H9 (cell line): ENCODE results near the gene MFSD6. TPM values are rescaled to one million over a fixed set of nuclear protein-coding genes. Genes with fewer than 3 reads are reported as not detected.

Experiments used
- DNase-seq: peaks from one replicate; pipeline ENCODE4 v3.0.0-alpha.2; 2017
- H2AFZ ChIP-seq: one replicate; pipeline ENCODE4 v1.6.1; 2013; ENCODE audit warnings: mild to moderate bottlenecking, low read length, control low read depth, moderate library complexity
- H2AK5ac ChIP-seq: 2 replicates; pipeline ENCODE4 v1.6.1; 2013; ENCODE audit warnings: low read length, control low read depth, mixed read lengths; ENCODE audit not compliant: insufficient read length
- H2BK120ac ChIP-seq: one replicate; pipeline ENCODE4 v1.6.1; 2013; ENCODE audit warnings: low read depth, mild to moderate bottlenecking, low read length, control low read depth, inconsistent platforms; ENCODE audit not compliant: poor library complexity, severe bottlenecking
- H2BK12ac ChIP-seq: 2 replicates; pipeline ENCODE4 v1.6.1; 2013; ENCODE audit warnings: low read length, control low read depth, mixed read lengths, low read depth; ENCODE audit not compliant: insufficient read length
- H2BK15ac ChIP-seq: 2 replicates; pipeline ENCODE4 v1.6.1; 2013; ENCODE audit warnings: low read depth, low read length, control low read depth
- H2BK20ac ChIP-seq: one replicate; pipeline ENCODE4 v1.6.1; 2013; ENCODE audit warnings: low read depth, mild to moderate bottlenecking, low read length, control low read depth, inconsistent platforms; ENCODE audit not compliant: poor library complexity, severe bottlenecking
- H2BK5ac ChIP-seq: 2 replicates; pipeline ENCODE4 v1.6.1; 2013; ENCODE audit warnings: low read length, control low read depth, mixed read lengths; ENCODE audit not compliant: insufficient read length
- H3K14ac ChIP-seq: 2 replicates; pipeline ENCODE4 v1.6.1; 2013; ENCODE audit warnings: low read length, control low read depth; ENCODE audit not compliant: insufficient read depth
- H3K18ac ChIP-seq: 2 replicates; pipeline ENCODE4 v1.6.1; 2013; ENCODE audit warnings: low read depth, mild to moderate bottlenecking, mixed read lengths, low read length, control low read depth; ENCODE audit not compliant: insufficient read length
- H3K23ac ChIP-seq: 2 replicates; pipeline ENCODE4 v1.6.1; 2013; ENCODE audit warnings: low read length, control low read depth, mixed read lengths, low read depth; ENCODE audit not compliant: insufficient read length
- H3K23me2 ChIP-seq: 2 replicates; pipeline ENCODE4 v1.6.1; 2013; ENCODE audit warnings: low read depth, mild to moderate bottlenecking, mixed read lengths, low read length, control low read depth; ENCODE audit not compliant: insufficient read length, poor library complexity, severe bottlenecking
- H3K27ac ChIP-seq: 2 replicates; pipeline ENCODE4 v1.5.1; 2013; ENCODE audit warnings: low read length, control low read depth, mixed read lengths, low read depth; ENCODE audit not compliant: insufficient read length
- H3K27me3 ChIP-seq: 2 replicates; pipeline ENCODE4 v1.6.1; 2013; ENCODE audit warnings: low read length, control low read depth, inconsistent platforms; ENCODE audit not compliant: insufficient read depth
- H3K4ac ChIP-seq: 2 replicates; pipeline ENCODE4 v1.6.1; 2013; ENCODE audit warnings: low read depth, mild to moderate bottlenecking, control low read depth, inconsistent platforms, low read length, moderate library complexity
- H3K4me1 ChIP-seq: 2 replicates; pipeline ENCODE4 v1.6.1; 2013; ENCODE audit warnings: low read length, control low read depth, inconsistent platforms; ENCODE audit not compliant: insufficient read depth
- H3K4me2 ChIP-seq: 2 replicates; pipeline ENCODE4 v1.6.1; 2013; ENCODE audit warnings: low read length, control low read depth, mixed read lengths; ENCODE audit not compliant: insufficient read length, insufficient read depth
- H3K56ac ChIP-seq: 2 replicates; pipeline ENCODE4 v1.6.1; 2013; ENCODE audit warnings: low read depth, mild to moderate bottlenecking, mixed read lengths, low read length, control low read depth; ENCODE audit not compliant: insufficient read length
- H3K79me1 ChIP-seq: 2 replicates; pipeline ENCODE4 v1.6.1; 2013; ENCODE audit warnings: low read depth, mild to moderate bottlenecking, moderate library complexity, low read length, control low read depth, inconsistent platforms; ENCODE audit not compliant: insufficient read depth, poor library complexity, severe bottlenecking
- H3K79me2 ChIP-seq: 2 replicates; pipeline ENCODE4 v1.6.1; 2013; ENCODE audit warnings: low read length, control low read depth, inconsistent platforms; ENCODE audit not compliant: insufficient read depth
- H3K9ac ChIP-seq: 2 replicates; pipeline ENCODE4 v1.6.1; 2013; ENCODE audit warnings: low read length, control low read depth, mixed read lengths; ENCODE audit not compliant: insufficient read length; ENCODE audit errors: extremely low read depth
- H3K9me3 ChIP-seq: one replicate; pipeline ENCODE4 v1.6.1; 2013; ENCODE audit warnings: low read depth, low read length, inconsistent platforms; ENCODE audit not compliant: control insufficient read depth
- H3T11ph ChIP-seq: one replicate; pipeline ENCODE4 v1.6.1; 2013; ENCODE audit warnings: mild to moderate bottlenecking, low read length, control low read depth, inconsistent platforms
- H4K20me1 ChIP-seq: one replicate; pipeline ENCODE4 v1.6.1; 2013; ENCODE audit not compliant: control insufficient read depth, insufficient read length, insufficient read depth
- H4K5ac ChIP-seq: 2 replicates; pipeline ENCODE4 v1.6.1; 2013; ENCODE audit warnings: low read depth, mild to moderate bottlenecking, mixed read lengths, low read length, control low read depth; ENCODE audit not compliant: insufficient read length
- H4K8ac ChIP-seq: replicated peaks from 2 replicates; pipeline ENCODE4 v1.6.1; 2013; ENCODE audit warnings: low read length, control low read depth, mixed read lengths, low read depth; ENCODE audit not compliant: insufficient read length
- H4K91ac ChIP-seq: 2 replicates; pipeline ENCODE4 v1.6.1; 2013; ENCODE audit warnings: low read depth, mild to moderate bottlenecking, moderate library complexity, mixed read lengths, low read length, control low read depth; ENCODE audit not compliant: insufficient read length
- H3K27ac Mint-ChIP-seq, 3 experiments: 2 replicates in 2 of 3; 3 replicates in 1 of 3; pipeline ENCODE4 v1.8.0; 2020 to 2021; ENCODE audit warnings: mixed read lengths in 3 of 3, mild to moderate bottlenecking in 1 of 3, moderate library complexity in 1 of 3
- H3K27me3 Mint-ChIP-seq: 2 replicates; pipeline ENCODE4 v1.8.0; 2021; ENCODE audit warnings: low read depth, mild to moderate bottlenecking, moderate library complexity, mixed read lengths
- H3K36me3 Mint-ChIP-seq, 3 experiments: 2 replicates in 2 of 3; 3 replicates in 1 of 3; pipeline ENCODE4 v1.8.0; 2020 to 2021; ENCODE audit warnings: low read depth in 3 of 3, mixed read lengths in 3 of 3; ENCODE audit not compliant: insufficient read depth in 1 of 3
- H3K4me1 Mint-ChIP-seq, 2 experiments: 2 replicates each; pipeline ENCODE4 v1.8.0; 2020; ENCODE audit warnings: mixed read lengths in 2 of 2
- H3K4me3 Mint-ChIP-seq, 2 experiments: 2 replicates in 1 of 2; 3 replicates in 1 of 2; pipeline ENCODE4 v1.8.0; 2020 to 2021; ENCODE audit warnings: mild to moderate bottlenecking in 2 of 2, mixed read lengths in 2 of 2, moderate library complexity in 1 of 2
- H3K9me3 Mint-ChIP-seq, 2 experiments: 2 replicates in 1 of 2; 3 replicates in 1 of 2; pipeline ENCODE4 v1.8.0; 2020; ENCODE audit warnings: mild to moderate bottlenecking in 2 of 2, mixed read lengths in 2 of 2, moderate library complexity in 1 of 2
- CTCF ChIP-seq: fragments of 200-600 bp; sonication (generic); conservative IDR thresholded peaks from 3 replicates; pipeline ENCODE4 v1.8.0; 2021; ENCODE audit warnings: antibody characterized with exemption, mild to moderate bottlenecking
- WGBS: extraction: QIAGEN DNeasy Blood & Tissue Kit; methylation state at CpG from one replicate; pipeline ENCODE4 v1.1.7; 2013; ENCODE audit warnings: missing lambda C conversion rate, low lambda C conversion rate, mixed read lengths; ENCODE audit not compliant: insufficient read length; ENCODE audit errors: extremely low coverage; 5-methylcytosine and 5-hydroxymethylcytosine counted together
- total RNA-seq: library from RNA; stranded (reverse); gene quantifications from 2 replicates; pipeline ENCODE4 v1.2.1, GENCODE V29; 2021

The MFSD6 gene
- total RNA-seq, 1 experiment from 2014 or later = 4.0 TPM

- H4K91ac ChIP-seq = no peak overlapping the region
- no CpG with 5 or more reads among the region's 5 CpGs for WGBS
- H3T11ph ChIP-seq = no peak overlapping the region
- no peak overlapping the region for H2AFZ ChIP-seq
- no peak for TF ChIP-seq CTCF
- H4K5ac ChIP-seq = no peak overlapping the region
- H3K9ac ChIP-seq = no peak overlapping the region
- no peak overlapping the region for H2BK15ac ChIP-seq
- no peak overlapping the region for H4K8ac ChIP-seq
- no peaks in the 10 kb centered on the region for H3K79me1 ChIP-seq
- no peaks in the 10 kb centered on the region for H3K4me1 ChIP-seq
- no peak for DNase-seq
- no peaks in the 10 kb centered on the region for H3K4me1 Mint-ChIP-seq
- H3K4me2 ChIP-seq = no peak overlapping the region
- no peak overlapping the region for H2BK12ac ChIP-seq
- peaks cover 11 to 16% of the 10 kb centered on the region in 2 experiments; a peak in 4 of 5 replicates for H3K9me3 Mint-ChIP-seq
- H4K20me1 ChIP-seq = no peaks in the 10 kb centered on the region
- H3K4ac ChIP-seq = no peak overlapping the region
- H3K36me3 Mint-ChIP-seq = peaks cover 1 to 8% (median 5%) of the 10 kb centered on the region in 3 experiments; a peak in 3 of 7 replicates
- no peak overlapping the region for H3K23ac ChIP-seq
- H3K23me2 ChIP-seq = no peaks in the 10 kb centered on the region
- no peak overlapping the region for H2AK5ac ChIP-seq
- no peaks in the 10 kb centered on the region for H3K9me3 ChIP-seq
- H2BK120ac ChIP-seq = no peak overlapping the region
- H3K27me3 ChIP-seq = no peaks in the 10 kb centered on the region
- no peak overlapping the region for H3K4me3 Mint-ChIP-seq
- H3K56ac ChIP-seq = no peak overlapping the region
- H3K27me3 Mint-ChIP-seq = no peaks in the 10 kb centered on the region; the same call in 1 of the 2 replicates
- no peak overlapping the region for H2BK20ac ChIP-seq
- H3K18ac ChIP-seq = no peak overlapping the region
- H3K14ac ChIP-seq = no peak overlapping the region
- no peak overlapping the region for H3K27ac Mint-ChIP-seq
- no peak overlapping the region for H2BK5ac ChIP-seq
- H3K79me2 ChIP-seq = no peaks in the 10 kb centered on the region
- H3K27ac ChIP-seq = no peak overlapping the region
These were observed 24.5 kb downstream of the MFSD6 start for GRCh38 chr2:190432567-190433231.
